Measurements from ENCODE around the gene POLR3GL. TPM values are rescaled to one million over a fixed set of nuclear protein-coding genes. Genes with fewer than 3 reads are reported as not detected.

POLR3GL gene
- total RNA-seq, 3 donors from 2014 or later, result 15.7 to 26.8 (median 19.5) TPM

- intact Hi-C loops (cut with DNase I, micrococcal nuclease), result no loop called here
- TF ChIP-seq CTCF (IDR thresholded peaks at IDR 0.05), result no peak
- H3K9me3 ChIP-seq, result no peaks in the 10 kb centered on the region
- no peaks in the 10 kb centered on the region for H3K36me3 ChIP-seq (ENCODE audit: low read depth)
- ATAC-seq (no peak), DNase-seq (no peak)
- no peak overlapping the region for H3K4me3 ChIP-seq
- peaks cover 16% of the 10 kb centered on the region for H3K4me1 ChIP-seq (ENCODE audit: low read depth)
Measured at GRCh38 chr1:145952903-145953302, 11.6 kb upstream of the POLR3GL start.

- Histone ChIP-seq H3K9me3 (no peaks in the 10 kb centered on the region), H3K4me3 (no peak overlapping the region), H3K4me1 (ENCODE audit: low read depth) (peaks cover 16% of the 10 kb centered on the region), H3K36me3 (ENCODE audit: low read depth) (no peaks in the 10 kb centered on the region)
- ATAC-seq (no peak), DNase-seq (peak in 1 of 3 donors; percentile 15)
- TF ChIP-seq CTCF (IDR thresholded peaks at IDR 0.05), result no peak
- intact Hi-C loops (cut with DNase I, micrococcal nuclease), result no loop called here
Measured at GRCh38 chr1:145953861-145954260, 10.6 kb upstream of the POLR3GL start.

GRCh38 chr1:145955436-145955835 is 9.1 kb upstream of the POLR3GL start:
- no peak for TF ChIP-seq CTCF (IDR thresholded peaks at IDR 0.05)
- intact Hi-C loops (cut with DNase I, micrococcal nuclease), result no loop called here
- no peaks in the 10 kb centered on the region for H3K36me3 ChIP-seq (ENCODE audit: low read depth)
- ATAC-seq, result no peak
- peaks cover 18% of the 10 kb centered on the region for H3K4me1 ChIP-seq (ENCODE audit: low read depth)
- H3K9me3 ChIP-seq, result no peaks in the 10 kb centered on the region
- DNase-seq, result no peak
- no peak overlapping the region for H3K4me3 ChIP-seq

- intact Hi-C loops (cut with DNase I, micrococcal nuclease), result no loop called here
- ATAC-seq, result no peak
- Histone ChIP-seq H3K4me3 (no peak overlapping the region), H3K9me3 (no peaks in the 10 kb centered on the region), H3K36me3 (ENCODE audit: low read depth) (no peaks in the 10 kb centered on the region), H3K4me1 (ENCODE audit: low read depth) (peaks cover 27% of the 10 kb centered on the region)
- no peak for TF ChIP-seq CTCF (IDR thresholded peaks at IDR 0.05)
- no peak for DNase-seq
Measured at GRCh38 chr1:145956361-145956760, 8.1 kb upstream of the POLR3GL start.

GRCh38 chr1:145956781-145957442 is 7.6 kb upstream of the POLR3GL start:
- H3K4me3 ChIP-seq, result peak overlapping the region; percentile 37
- intact Hi-C loops (cut with DNase I, micrococcal nuclease), result no loop called here
- DNase-seq, result no peak
- TF ChIP-seq CTCF (IDR thresholded peaks at IDR 0.05), result no peak
- H3K4me1 ChIP-seq (ENCODE audit: low read depth), result peaks cover 31% of the 10 kb centered on the region
- no peaks in the 10 kb centered on the region for H3K36me3 ChIP-seq (ENCODE audit: low read depth)
- ATAC-seq, result no peak
- H3K9me3 ChIP-seq, result no peaks in the 10 kb centered on the region

Data from mucosa of descending colon (tissue), 3 donors.